DMS79 (cell line): Measurements from ENCODE around the gene DERL3.

ENCODE experiments used
- DNase-seq: peaks from one replicate; lab custom pipeline; 2025; lab: John Stamatoyannopoulos, UW

The DERL3 gene

DNA sequence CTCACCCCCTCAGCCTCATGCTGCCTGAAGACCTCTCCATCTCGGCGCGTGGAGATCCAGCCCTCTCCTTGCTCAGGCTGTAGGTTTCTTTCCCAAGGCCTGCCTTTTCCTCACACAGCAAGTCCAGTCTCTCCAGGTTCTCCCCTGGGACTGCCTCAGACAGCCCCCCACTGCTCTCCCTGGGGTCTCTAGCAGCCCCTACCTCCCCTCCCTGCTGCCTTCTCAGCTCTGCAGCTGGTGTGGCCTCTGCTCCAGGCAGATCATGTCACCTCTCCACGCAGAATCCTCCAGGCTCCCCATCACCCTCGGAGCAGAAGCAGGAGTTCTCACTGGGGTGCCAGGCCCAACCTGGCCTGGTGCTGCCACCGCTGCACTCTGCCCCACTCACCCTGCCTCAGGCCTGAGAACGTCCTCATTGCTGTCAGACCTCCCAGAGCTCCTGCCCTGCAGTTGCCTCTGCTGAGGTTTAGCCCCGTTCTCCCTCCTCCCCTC is 36.9 kb downstream of the DERL3 start:
- DNase-seq, result no peak

GRCh38 chr22:23801238-23801821 is 37.5 kb downstream of the DERL3 start:
- no peak for DNase-seq

- no peak for DNase-seq
Measured at GRCh38 chr22:23800297-23801237, 38.2 kb downstream of the DERL3 start.

- DNase-seq, result no peak
Measured at GRCh38 chr22:23796461-23796860, 42.3 kb downstream of the DERL3 start.

GRCh38 chr22:23793326-23793725 is 45.5 kb downstream of the DERL3 start:
- DNase-seq, result no peak

GRCh38 chr22:23791738-23792645 is 46.8 kb downstream of the DERL3 start:
- no peak for DNase-seq

DNA sequence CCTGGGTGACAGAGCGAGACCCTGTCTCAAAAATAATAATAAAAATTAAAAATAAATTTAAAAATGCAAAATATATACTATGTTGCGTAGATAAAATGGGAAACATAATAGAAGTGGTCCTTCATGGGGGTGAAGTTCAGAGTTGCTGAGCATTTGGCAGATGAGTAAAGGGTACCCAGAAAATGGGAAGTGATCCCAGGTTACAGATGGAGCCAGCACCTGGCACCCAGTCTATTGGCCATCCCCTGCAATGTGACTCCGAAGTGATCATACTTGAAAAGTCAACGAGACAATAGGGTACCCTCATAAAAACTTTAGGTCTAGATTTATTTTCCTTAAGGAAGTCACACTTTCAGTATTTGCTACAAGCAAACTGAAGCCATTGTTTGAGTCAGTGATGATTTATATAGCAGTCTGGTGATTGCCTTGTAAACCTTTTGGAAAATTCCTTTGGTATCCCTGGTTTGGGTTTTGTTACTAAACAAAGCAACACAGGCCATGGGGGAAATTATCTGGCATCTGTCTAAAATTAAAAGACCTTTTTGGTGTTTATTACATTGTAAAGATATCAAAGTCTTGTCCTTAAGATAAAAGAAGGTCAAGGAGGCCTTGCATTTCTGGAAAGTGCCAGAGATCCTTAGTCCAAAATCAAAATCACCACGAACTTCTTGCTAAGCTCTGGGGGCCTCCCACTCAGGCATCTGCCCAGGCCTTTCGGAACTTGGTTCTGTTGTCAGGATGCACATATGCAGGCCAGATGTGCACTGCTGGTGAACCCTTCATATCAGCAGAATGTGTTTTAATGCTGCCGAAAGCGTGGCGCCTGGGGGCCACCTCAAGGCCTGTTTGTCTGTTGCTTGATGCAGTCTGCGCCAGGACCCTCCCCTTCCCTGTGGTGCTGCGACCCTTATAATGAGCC is 47.7 kb downstream of the DERL3 start:
- DNase-seq, result no peak

GRCh38 chr22:23789638-23790037 is 49.2 kb downstream of the DERL3 start:
- no peak for DNase-seq

DNA sequence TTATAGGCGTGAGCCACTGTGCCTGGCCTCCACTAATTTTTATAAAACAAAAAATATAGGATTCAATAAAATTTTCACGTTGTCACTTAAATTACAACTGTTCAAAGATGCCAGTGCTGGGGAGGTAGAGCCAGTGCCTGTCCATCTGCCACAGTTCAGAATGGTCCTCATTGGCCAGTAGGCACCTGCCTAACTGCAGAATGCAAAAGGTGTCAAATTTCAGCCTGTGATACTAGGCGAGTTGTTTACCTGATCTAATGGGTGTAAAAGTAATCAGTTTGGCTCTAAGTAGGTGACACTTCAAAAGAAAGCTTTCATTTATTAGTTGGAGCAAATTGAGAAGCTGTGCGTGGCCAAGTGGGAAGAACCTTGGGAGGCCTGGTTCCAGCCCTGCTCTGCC is 49.7 kb downstream of the DERL3 start:
- DNase-seq, result no peak

DNA sequence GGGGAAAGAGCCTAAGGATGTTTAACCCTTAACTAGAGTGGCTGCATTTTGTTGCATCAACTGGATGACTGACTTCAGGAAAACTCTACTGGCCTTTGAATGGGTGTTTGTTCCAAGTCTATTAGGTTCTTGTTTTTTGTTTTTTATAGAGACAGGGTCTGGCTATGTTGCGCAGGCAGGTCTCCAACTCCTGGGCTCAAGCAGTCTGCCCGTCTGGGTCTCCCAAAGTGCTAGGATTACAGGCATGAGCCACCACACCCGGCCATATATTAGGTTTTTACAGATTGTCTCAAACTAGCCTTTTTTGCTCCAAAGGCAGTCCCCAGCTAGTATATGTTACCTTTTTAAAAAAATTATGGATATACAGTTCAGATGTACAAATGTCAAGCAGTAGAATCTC is 50.9 kb downstream of the DERL3 start:
- DNase-seq, result no peak

DNA sequence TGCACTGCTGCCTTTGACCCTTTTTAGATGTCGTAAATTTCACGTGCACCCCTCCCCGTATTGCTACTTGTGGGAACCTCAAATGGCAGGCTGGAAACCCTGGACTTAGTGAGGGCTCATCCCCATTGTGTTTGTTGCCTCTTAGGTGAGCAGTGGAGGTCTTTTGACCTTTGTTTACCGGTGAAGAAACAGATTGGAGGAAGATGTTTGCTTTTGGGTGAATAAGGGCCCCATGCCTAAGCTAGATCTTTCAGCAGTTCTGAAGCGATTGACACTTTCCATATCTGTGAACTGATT is 51.3 kb downstream of the DERL3 start:
- DNase-seq, result no peak

GRCh38 chr22:23786752-23787599 is 51.8 kb downstream of the DERL3 start, which contains the start of gene SMARCB1:
Gene SMARCB1, plus strand, starts transcription at chr22:23786966. Its CDS starts 204 bp downstream, at chr22:23787170.
- DNase-seq, result peak; percentile 32

DNA sequence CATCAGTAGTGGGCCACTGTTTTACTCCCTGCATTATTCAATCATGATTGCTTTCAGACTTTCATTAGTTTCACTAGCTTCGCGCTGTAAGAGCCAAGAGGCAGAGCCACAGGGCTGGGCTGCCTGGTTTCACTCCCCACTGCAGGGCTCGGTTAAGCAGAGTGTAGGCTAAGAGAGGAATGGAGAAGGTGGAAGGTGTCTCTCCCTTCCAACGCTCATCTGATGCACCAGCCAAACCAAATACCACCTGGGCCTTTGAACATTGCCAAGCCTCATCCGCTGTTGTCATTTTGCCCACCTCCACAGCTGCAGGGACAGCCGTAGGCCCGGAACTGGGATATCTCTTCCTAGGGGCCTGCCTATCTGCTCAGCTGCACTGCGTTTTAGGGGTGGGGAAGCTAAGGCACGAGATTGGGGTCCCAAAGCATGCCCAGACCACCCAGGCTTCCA is 52.5 kb downstream of the DERL3 start:
- DNase-seq, result no peak
